HG03342 (cell line): ENCODE measurements around the gene KDELR3.

Experiments
- ATAC-seq: cut with Tn5 transposase; IDR thresholded peaks from one replicate; pipeline ENCODE4 v1.9.1; 2021; ENCODE audit warnings: mild to moderate bottlenecking, moderate library complexity; ENCODE audit not compliant: unreplicated experiment

Gene KDELR3

GRCh38 chr22:38437416-38437815 lies 30.5 kb upstream of the KDELR3 start:
- no peak for ATAC-seq

- no peak for ATAC-seq
Observed at GRCh38 chr22:38440747-38441350, 27.0 kb upstream of the KDELR3 start.

- ATAC-seq: no peak
Observed at GRCh38 chr22:38441620-38442287, 26.1 kb upstream of the KDELR3 start.

GRCh38 chr22:38442967-38443627 lies 24.8 kb upstream of the KDELR3 start:
- ATAC-seq: no peak

- no peak for ATAC-seq
Observed at GRCh38 chr22:38443628-38444521, 24.0 kb upstream of the KDELR3 start.

- ATAC-seq: no peak
Observed at GRCh38 chr22:38444783-38445182, 23.1 kb upstream of the KDELR3 start.

GRCh38 chr22:38446018-38446601 lies 21.8 kb upstream of the KDELR3 start:
- ATAC-seq: no peak

- ATAC-seq: no peak
Observed at GRCh38 chr22:38448945-38449745, 18.8 kb upstream of the KDELR3 start.

GRCh38 chr22:38449776-38450175 lies 18.1 kb upstream of the KDELR3 start:
- ATAC-seq: no peak

GRCh38 chr22:38450234-38450797 lies 17.6 kb upstream of the KDELR3 start:
- ATAC-seq: no peak

GRCh38 chr22:38451404-38451803 lies 16.5 kb upstream of the KDELR3 start:
- no peak for ATAC-seq

- ATAC-seq: no peak
Observed at GRCh38 chr22:38451864-38452263, 16.0 kb upstream of the KDELR3 start.

- ATAC-seq: no peak
Observed at GRCh38 chr22:38452373-38453065, 15.4 kb upstream of the KDELR3 start.

GRCh38 chr22:38453066-38453672 lies 14.7 kb upstream of the KDELR3 start:
- no peak for ATAC-seq

- ATAC-seq: no peak
Observed at GRCh38 chr22:38453996-38454352, 13.9 kb upstream of the KDELR3 start.

- ATAC-seq: no peak
Observed at GRCh38 chr22:38454353-38455075, 13.4 kb upstream of the KDELR3 start.

- ATAC-seq: no peak
Observed at GRCh38 chr22:38455076-38455529, 12.8 kb upstream of the KDELR3 start, which contains the start of gene KCNJ4. Gene KCNJ4, minus strand, starts transcription at chr22:38455199. Its CDS starts 27,067 bp downstream, at chr22:38428132.
